Measurements from ENCODE around the gene DNASE2.

GRCh38 chr19:12864143-12864542 is 17.1 kb downstream of the DNASE2 start:
- TF ChIP-seq CTCF (IDR thresholded peaks at IDR 0.05; ENCODE audit: low read length) (no peak), EZH2phosphoT487 (IDR thresholded peaks at IDR 0.05; ENCODE audit: low read length) (no peak)
